Loucy (cell line): ENCODE measurements around the gene PNPT1.
"Not testable (repeated sequence)": the region's sequence is repeated elsewhere in the genome, so short reads cannot be mapped to it uniquely, and the experiment has no call there.

Source experiments
- H2AFZ ChIP-seq: fragments of 200-600 bp; sonication (generic); 2 replicates; pipeline ENCODE4 v1.6.0; 2016; ENCODE audit warnings: antibody characterized with exemption, mild to moderate bottlenecking, low read length, moderate library complexity
- H3F3A ChIP-seq: fragments of 200-600 bp; 2 replicates; pipeline ENCODE4 v1.6.0; 2016; ENCODE audit warnings: antibody characterized with exemption, low read depth, mild to moderate bottlenecking
- H3K27me3 ChIP-seq: fragments of 200-600 bp; sonication (generic); 2 replicates; pipeline ENCODE4 v1.6.1; 2014; ENCODE audit warnings: low read length, mild to moderate bottlenecking; ENCODE audit not compliant: insufficient read depth, poor library complexity, severe bottlenecking
- H3K36me3 ChIP-seq: fragments of 200-600 bp; sonication (generic); 2 replicates; pipeline ENCODE4 v1.6.1; 2016; ENCODE audit warnings: low read length; ENCODE audit not compliant: insufficient read depth
- H3K4me1 ChIP-seq: fragments of 200-600 bp; sonication (generic); 2 replicates; pipeline ENCODE4 v1.5.1; 2014; ENCODE audit warnings: low read length, mild to moderate bottlenecking; ENCODE audit not compliant: insufficient read depth, poor library complexity, severe bottlenecking
- H3K4me2 ChIP-seq: fragments of 200-600 bp; sonication (generic); 2 replicates; pipeline ENCODE4 v1.6.0; 2014; ENCODE audit warnings: antibody characterized with exemption, low read length, low read depth, mild to moderate bottlenecking; ENCODE audit not compliant: poor library complexity, severe bottlenecking
- H3K4me3 ChIP-seq: fragments of 200-600 bp; sonication (generic); 2 replicates; pipeline ENCODE4 v1.5.1; 2014; ENCODE audit warnings: low read length, mild to moderate bottlenecking, mixed read lengths; ENCODE audit not compliant: poor library complexity, severe bottlenecking
- H3K79me2 ChIP-seq: fragments of 200-600 bp; sonication (generic); 2 replicates; pipeline ENCODE4 v1.6.1; 2014; ENCODE audit warnings: low read length; ENCODE audit not compliant: insufficient read depth
- H3K9ac ChIP-seq: fragments of 200-600 bp; sonication (generic); 2 replicates; pipeline ENCODE4 v1.6.0; 2014; ENCODE audit warnings: mild to moderate bottlenecking, low read depth, low read length, moderate library complexity; ENCODE audit not compliant: poor library complexity, severe bottlenecking
- H3K9me2 ChIP-seq: fragments of 200-600 bp; sonication (generic); replicated peaks from 2 replicates; pipeline ENCODE4 v1.6.1; 2016; ENCODE audit warnings: low read depth, low read length, mixed read lengths
- H3K9me3 ChIP-seq: fragments of 200-600 bp; sonication (generic); 2 replicates; pipeline ENCODE4 v1.6.1; 2014; ENCODE audit warnings: mild to moderate bottlenecking, antibody characterized with exemption, low read length, low read depth; ENCODE audit not compliant: insufficient read depth
- H4K20me1 ChIP-seq: fragments of 200-600 bp; sonication (generic); 2 replicates; pipeline ENCODE4 v1.6.0; 2014; ENCODE audit warnings: antibody characterized with exemption, low read length, mild to moderate bottlenecking; ENCODE audit not compliant: insufficient read depth, poor library complexity, severe bottlenecking
- CTCF ChIP-seq: fragments of 200-600 bp; sonication (generic); conservative IDR thresholded peaks from 2 replicates; pipeline ENCODE4 v1.5.1; 2014; ENCODE audit warnings: mild to moderate bottlenecking, antibody characterized with exemption, low read length
- EZH2phosphoT487 ChIP-seq: fragments of 200-600 bp; IDR thresholded peaks from 2 replicates; pipeline ENCODE4 v1.6.1; 2018; ENCODE audit warnings: antibody characterized with exemption, mild to moderate bottlenecking, moderate library complexity, borderline replicate concordance

Gene PNPT1

GRCh38 chr2:55693181-55694125 lies at the start of gene PNPT1:
Gene PNPT1, minus strand, starts transcription at chr2:55693844. Its CDS starts 21 bp downstream, at chr2:55693823.
- Histone ChIP-seq H4K20me1 (peaks cover 33% of the 10 kb centered on the region), H3K9me2 (no peaks in the 10 kb centered on the region), H3K27me3 (peaks cover 5% of the 10 kb centered on the region), H3K79me2 (peaks cover 51% of the 10 kb centered on the region), H3K36me3 (no peaks in the 10 kb centered on the region), H3K9me3 (no peaks in the 10 kb centered on the region), H2AFZ (peak within 1 kb of the TSS; percentile 96), H3K9ac (peak within 1 kb of the TSS; percentile 68), H3K4me2 (peak within 1 kb of the TSS; percentile 84), H3K4me3 (peak within 1 kb of the TSS; percentile 80), H3K4me1 (peaks cover 35% of the 10 kb centered on the region), H3F3A (no peaks in the 10 kb centered on the region)
- TF ChIP-seq CTCF (no peak), EZH2phosphoT487 (no peak)

GRCh38 chr2:55742996-55743395 lies 49.4 kb upstream of the PNPT1 start:
- Histone ChIP-seq H3K9ac (no peak overlapping the region), H2AFZ (no peak overlapping the region), H3K9me2 (no peaks in the 10 kb centered on the region), H3K4me2 (no peak overlapping the region), H4K20me1 (no peaks in the 10 kb centered on the region), H3K4me1 (no peaks in the 10 kb centered on the region), H3K36me3 (no peaks in the 10 kb centered on the region), H3F3A (no peaks in the 10 kb centered on the region), H3K27me3 (no peaks in the 10 kb centered on the region), H3K79me2 (no peaks in the 10 kb centered on the region), H3K9me3 (no peaks in the 10 kb centered on the region), H3K4me3 (no peak overlapping the region)
- TF ChIP-seq CTCF, result no peak
- no peak for TF ChIP-seq EZH2phosphoT487

- H3K4me3 ChIP-seq, H3K9me3 ChIP-seq, H3K27me3 ChIP-seq, H2AFZ ChIP-seq, H3K36me3 ChIP-seq, H4K20me1 ChIP-seq, H3K4me1 ChIP-seq, H3F3A ChIP-seq, H3K9ac ChIP-seq, H3K9me2 ChIP-seq, H3K4me2 ChIP-seq, H3K79me2 ChIP-seq: not testable (repeated sequence)
Measured at GRCh38 chr2:55736019-55736536, 42.4 kb upstream of the PNPT1 start.
